ENCODE data around the gene ZBTB16.

The ZBTB16 gene

DNA sequence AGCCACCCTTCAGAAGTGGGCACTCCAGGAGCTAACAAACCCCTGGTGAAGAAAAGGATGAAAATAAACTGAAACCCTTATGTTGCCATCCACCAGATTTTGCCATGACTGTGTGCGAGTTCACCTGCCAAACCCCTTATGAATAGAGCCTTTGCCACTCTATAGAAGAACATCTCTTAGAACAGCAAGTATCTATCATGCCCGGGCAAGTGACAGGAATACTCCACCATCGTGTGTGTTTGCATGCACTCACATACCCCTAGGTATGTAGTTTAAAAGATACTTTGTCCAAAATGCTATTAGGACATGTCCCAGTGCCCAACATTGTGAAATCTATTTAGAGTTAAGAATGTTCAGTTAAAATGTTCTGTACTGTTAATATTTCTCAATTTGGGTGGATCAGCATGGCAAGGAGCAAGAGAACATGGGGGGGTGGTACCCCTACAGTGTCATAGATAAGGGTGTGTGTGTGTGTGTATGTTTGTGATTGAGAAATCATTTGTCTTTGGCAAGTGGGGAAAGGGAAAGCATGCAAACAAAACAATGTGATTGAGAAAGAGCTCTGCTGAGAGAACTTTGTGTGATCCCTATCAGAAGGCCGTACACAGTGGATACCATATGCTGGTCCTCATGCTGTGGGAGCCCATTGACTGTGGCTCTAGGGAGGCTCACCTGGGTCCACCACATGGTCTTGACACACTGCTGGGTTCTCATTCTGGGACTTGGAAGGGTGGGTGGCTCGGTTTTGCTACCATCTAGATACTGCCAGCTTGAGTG, 94.9 kb downstream of the ZBTB16 start:
- DNase-seq (ENCODE audit: low read depth): no peak

DNA sequence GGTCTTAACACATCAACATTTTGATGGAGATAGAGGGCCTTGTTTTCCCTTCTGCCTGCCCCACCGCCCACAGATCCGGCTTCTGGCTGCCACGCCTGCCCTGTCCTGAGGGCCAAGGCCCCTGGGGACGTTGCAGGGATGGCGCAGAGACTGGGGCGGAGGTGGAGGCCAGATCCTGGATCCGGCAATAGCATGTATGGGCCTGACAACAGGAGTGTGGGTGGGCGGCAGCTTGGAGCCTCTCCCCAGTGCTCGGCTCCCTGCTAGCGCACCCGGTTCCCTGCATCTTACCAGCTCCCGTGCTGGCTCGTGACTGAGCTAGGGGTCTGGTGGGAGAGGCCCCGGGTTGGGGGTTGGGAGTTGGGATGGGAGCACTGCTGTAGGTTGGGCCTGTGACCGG, 95.6 kb downstream of the ZBTB16 start:
- no peak for DNase-seq (ENCODE audit: low read depth)

DNA sequence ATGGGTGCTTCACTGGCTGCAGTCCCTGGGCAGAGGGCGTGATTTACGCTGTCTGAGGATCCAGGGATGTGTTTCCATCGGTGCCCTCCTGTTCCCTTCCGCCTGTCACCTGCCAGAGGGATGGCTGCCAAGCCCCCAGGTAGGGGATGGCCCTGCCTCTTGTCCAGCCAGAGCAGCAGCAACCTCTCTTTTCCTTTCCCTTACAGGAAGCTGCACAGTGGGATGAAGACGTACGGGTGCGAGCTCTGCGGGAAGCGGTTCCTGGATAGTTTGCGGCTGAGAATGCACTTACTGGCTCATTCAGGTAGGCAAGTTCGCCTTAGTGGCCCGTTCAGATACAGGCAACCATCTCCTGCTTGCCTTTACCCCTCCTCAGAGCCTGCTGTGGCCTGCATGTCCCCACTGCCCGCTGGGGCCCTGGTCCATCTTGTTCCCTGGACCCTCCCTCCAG, 96.6 kb downstream of the ZBTB16 start:
- DNase-seq (ENCODE audit: low read depth): no peak

DNA sequence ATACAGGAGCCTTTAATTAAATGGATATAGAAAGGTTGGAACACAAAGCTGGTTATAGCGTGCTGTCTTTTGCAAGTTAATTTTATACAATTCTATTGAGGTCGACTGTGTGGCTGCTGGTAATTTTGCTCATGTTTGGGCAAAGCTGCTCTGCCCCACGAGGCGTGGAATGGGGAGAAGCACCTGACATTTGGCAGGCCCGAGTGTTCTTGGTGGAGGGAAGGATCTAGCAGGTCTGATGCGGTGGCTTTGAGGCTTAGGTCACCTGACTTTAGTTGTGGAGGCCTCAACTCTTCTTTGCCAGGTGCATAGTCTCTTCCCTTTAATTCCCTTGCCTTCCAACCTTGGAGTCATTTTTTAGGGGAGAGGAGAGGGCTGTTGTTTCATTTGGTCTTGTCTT, 97.3 kb downstream of the ZBTB16 start:
- no peak for DNase-seq (ENCODE audit: low read depth)

DNA sequence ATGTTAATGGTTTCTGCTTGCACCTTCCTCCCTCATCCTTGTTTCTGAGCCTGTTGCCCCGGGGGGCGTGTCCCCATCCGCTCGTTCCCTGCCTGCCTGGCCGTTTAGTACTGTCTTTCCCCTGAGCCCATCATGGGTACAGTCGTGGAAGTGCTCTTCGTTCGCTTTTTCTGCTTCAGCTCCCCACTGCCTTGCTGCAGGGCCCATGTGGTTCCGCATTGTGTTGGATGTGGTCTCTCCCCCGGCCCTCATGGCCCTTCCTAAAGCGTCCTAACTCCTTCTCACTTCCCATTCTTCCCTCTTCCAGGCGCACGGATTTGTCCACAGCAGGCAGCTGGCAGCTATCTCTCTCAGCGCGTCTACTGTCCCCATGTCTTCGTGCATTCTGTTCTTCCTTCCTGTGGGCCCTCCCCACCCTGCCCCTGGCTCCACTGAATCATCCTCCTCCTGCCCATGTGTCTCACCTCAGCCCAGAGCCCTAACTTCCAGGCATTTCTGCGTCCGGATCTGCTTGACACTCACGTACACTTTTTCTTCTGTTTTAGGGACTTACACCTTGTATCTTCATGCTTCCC, 98.1 kb downstream of the ZBTB16 start:
- no peak for DNase-seq (ENCODE audit: low read depth)

DNA sequence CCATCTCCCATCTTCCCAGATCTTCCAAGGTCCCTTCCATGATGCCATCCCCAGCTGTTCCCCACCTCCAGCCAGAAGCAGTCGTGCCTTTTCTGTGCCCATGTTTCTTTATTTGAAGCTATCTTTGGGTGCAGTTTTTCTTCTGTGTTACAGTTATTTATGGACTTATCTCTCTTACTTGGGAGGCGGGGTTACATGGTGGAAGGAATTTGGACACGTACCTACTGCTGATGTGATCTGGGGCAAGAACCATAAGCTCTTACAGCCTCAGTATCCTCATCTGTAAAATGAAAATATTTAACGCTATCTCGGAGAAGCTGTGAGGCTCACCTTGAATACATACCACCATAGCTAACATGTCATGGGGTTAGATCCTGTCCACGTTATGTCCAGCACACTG, 98.9 kb downstream of the ZBTB16 start:
- no peak for DNase-seq (ENCODE audit: low read depth)

DNA sequence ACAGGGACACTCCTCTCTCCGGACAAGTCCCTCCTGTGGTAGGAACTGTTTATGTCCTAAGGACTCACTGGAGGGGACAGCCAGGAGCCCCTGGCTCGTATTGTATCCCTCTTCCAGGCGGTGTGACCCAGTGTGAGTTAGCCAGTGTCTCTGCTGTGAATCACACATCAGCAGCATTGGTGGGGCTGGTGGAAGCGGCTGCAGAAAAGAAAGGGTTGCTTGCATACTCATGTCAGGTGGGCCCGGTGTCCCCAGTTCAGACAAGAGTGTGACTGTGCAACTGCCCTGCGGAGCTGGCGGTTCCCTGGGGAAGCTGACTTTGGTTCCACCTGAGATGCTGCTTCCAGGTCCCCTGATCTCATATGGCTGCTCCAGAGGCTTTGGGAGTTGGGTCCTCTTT, 99.4 kb downstream of the ZBTB16 start:
- DNase-seq (ENCODE audit: low read depth): no peak

DNA sequence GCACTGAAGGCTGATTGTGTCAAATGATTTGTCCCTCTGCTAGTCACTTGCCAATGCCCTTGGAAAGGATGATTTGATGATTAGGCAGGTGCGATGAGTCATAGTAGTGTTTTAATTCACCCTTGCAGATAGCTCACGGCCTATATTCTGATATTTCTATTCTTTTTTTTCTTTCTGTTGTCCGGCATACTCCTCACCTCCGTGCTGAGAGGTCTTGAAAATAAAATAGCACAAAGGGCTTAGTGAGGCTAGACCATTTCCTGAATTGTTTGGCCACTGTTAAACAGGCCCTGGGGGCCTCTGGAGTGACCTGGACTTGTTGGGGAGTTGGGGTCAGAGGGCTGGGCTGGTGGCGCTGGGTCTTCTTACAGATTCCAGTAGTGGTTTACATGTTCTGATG, 99.8 kb downstream of the ZBTB16 start:
- no peak for DNase-seq (ENCODE audit: low read depth)

DNA sequence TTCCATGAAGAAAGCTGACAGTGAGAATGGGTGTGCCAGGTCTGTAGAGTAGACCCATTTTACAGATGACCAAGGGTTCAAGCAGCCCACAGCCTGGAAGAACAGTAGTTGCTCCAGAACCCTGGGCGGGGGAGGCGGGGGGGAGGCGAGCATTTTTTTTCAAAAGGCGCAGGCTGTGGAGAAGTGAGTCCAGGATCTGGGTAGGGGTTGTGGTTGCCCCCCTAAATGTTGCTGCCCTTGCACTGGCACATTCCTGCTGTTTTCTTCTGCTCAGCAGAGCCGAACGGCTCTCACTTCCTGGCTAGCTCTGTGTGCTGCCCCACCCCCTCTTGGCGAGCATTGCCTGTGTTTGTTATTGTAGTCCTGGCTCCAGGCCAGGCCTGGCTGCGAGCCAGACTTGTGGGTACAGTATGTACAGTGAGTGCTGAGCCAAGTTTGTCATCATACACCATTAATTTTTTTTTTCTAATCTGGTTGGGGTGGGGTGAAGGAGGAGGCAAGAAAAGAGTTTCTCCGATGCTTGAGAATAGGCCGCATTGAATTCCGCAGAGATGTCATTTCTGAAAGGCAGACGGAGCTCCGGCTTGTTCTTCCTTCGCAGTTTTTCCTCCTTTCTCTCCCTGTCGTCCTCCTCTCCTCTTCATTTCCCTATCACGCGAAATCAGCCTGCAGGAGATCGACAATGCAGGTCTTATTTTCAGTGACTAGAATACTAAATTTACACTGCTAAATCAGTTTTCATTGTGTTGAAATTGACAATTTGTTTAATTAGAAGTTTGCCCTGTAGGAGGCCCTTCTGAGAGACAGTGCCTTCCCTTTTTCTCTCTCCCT, 100.5 kb downstream of the ZBTB16 start:
- peak; percentile 85 for DNase-seq (ENCODE audit: low read depth)

DNA sequence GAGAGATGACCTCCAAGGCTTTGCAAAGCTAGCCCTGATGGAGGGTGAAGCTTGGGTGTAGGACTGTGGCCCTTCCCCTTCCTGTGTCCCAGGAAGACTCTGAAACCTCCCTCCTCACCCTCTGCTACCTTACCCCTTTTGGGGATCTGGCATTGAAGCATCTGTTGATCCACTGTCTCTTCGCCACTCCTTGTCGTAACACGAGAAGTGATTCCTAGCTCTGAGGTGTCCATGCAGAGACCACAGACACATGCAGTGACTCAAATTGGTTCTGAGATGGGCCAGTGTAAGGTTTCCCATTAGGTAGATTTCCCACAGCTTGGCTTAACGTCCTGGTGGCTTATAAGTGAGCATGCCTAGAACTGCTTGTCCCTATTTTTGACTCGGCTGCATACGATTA, 101.4 kb downstream of the ZBTB16 start:
- no peak for DNase-seq (ENCODE audit: low read depth)

DNA sequence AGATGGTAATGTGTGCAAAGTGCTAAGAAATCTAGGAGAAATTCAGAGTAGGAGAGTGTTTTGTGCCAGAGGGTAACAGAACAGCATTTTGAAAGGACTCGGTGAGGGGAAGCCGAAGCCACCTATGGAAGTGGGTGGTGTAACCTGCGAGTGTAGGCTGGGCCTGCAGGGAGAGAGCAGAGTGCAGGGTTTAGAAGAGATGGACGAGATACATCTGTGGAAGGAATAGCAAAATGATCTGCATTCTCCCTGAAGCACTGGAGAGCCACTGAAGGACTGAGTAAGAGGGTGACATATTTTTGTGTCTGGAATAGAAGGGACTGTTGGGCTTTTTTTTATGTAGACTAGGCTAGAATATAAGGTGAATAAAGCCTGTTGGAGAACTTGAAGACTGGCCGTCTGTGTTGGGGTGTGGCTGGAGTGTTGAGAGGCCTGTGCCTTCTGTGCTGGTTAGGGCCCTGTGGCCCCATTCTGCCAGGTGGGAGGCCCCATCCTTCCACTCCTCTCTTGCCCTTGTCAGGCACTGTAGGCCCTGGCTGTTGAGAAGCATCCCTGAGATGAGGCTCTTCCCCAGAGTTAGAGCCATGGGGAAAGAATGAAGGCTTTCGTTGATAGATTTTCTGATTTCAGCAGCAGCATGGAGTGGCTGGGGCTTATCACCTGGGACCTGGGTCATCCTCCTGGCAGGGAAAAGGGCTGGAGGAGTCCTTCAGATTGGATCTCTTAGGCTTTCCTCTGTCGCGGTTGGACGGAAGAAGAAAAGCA, 102.2 kb downstream of the ZBTB16 start:
- no peak for DNase-seq (ENCODE audit: low read depth)

DNA sequence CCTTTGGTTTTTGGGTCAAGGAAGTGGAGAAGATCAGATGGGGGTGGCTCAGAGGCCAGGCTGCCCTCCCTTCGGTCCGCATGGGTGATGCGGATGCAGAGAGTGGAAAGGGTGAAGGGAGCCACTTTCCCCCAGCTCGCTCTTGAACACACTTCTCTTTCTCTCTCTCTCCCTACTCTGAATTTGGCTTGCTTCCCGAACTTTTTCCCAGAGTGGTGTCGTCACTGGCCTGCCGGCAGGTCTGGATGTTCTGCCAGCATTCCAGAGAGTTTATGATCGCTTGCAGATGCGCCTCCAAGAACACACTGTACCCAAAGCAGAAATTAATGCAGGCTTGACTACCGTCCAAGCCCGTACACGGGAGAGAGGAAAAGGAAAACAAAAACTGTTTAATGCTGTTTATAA, 103.2 kb downstream of the ZBTB16 start:
- no peak for DNase-seq (ENCODE audit: low read depth)

DNA sequence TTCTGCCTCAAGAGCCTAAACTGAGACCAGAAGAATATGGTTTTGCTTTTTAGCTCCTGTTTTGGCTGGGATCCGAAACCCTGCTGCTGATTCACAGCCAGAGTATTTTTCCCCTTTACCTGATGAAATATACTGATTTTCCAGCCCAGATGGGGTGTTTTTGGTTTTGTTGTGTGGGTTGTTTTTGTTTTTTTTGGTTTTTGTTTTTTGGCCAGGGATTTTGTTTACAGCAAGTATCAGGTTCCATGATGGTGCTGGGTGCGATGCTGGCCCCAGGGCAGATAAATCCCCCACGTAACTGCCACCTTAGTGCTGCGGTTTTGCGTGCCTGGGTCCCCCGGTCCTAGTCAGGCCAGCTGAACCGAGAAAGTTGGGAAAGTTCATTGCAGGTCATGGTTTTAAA, 103.7 kb downstream of the ZBTB16 start:
- DNase-seq (ENCODE audit: low read depth): no peak

DNA sequence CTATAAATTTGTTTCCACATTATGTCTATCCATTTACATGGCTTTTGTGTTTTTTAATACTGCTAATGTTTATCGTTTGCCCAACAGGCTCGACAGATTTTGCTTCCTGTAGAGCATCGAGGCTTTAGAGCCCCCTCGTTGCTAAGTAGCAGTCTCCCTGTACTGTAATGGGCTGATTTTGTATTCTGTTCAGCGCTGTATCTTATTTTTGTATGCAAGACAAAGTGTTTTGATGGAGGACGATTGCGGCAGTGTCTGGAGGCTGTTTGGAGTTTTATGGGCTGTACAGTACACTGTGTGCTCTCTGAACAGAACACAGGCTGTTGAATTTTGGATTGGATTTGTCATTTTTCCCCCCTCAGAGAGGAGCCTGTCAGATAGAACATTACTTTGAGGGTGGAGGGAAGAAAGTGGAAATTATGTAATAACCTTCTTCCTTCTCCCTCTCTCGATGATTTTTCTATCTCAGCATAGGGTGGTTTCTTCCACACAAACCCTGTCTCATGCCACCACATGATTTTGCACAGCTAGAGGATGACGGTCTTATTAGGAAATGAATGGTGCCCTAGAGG, 104.4 kb downstream of the ZBTB16 start:
- no peak for DNase-seq (ENCODE audit: low read depth)

DNA sequence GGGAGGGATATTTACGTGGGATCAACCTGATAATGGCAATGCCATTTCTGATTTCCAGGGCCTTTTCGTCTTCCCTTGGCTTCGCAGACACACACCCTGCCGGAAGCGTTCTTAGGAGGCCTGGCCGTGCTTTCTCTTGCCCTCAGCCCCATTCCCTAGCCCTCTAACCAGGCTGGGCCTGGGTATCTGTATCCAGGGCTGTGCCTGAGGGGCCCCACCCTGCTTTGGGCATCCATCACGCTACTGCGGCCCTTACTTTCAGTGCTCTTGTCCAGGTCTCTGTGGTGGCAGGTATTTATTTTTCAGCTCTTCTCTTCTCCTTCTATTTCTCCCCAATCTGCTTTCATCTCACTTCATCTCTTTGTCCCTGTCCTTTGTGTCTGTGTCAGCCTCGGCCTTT, 105.0 kb downstream of the ZBTB16 start:
- no peak for DNase-seq (ENCODE audit: low read depth)

DNA sequence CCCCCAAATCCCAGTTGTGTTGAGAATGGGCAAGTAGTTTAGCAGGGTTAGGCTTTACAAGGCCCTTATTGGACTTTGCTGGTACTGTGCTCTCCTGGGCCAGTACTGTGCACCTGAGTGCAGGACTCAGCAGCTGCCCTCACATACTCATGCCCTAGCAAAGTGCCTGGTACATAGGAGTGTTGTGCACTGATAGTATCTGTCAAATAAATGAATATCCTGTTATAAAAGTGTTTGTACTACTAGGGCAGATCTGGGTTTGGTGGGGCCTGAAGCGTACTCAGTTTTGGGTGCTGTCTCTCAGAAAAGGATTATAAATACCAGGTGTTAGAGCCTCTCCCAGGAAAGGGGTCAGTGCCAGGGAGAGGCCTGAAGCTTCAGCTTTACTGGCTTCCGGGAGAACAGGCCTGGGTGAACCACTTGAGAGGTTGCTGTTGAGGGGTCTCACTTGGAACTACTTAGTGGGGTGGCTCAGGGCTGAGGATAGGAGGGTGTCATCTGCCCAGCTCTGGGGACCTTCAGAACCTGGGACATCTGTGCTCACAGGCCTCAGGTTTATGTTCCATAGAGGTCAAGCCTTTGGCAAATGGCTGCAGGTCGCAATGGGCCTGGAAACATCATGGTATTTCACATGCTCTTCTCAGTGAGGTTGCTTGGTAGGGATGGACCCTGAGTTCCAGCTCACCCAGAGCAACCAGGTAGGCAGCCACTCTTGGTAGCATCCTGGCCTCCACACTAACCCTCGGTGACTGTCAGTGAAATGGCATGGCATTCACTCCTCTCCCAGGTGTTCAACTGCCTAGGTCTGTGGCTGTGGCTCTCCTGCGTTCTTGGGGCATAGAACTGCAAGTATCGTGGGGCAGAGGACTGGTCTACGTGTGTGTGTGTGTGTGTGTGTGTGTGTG, 106.1 kb downstream of the ZBTB16 start:
- no peak for DNase-seq (ENCODE audit: low read depth)

DNA sequence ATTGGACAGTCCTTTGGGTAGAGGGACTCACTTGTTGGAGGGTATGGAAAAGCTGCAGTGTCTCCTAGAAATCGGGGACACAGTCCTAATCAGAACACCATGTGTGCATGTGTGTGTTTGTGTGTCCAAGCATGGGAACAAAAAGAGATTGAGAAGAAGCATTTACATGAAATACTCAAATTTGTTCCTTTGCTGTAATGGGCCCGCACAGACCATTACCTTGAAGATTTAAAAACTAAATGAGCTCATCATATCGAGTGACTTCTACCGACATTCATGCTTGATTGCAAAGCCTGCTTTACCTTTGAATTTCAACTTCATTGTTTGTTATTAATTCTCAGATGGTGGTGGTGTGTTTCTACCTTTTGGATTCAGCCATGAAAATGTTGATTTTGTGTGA, 106.9 kb downstream of the ZBTB16 start:
- no peak for DNase-seq (ENCODE audit: low read depth)

DNA sequence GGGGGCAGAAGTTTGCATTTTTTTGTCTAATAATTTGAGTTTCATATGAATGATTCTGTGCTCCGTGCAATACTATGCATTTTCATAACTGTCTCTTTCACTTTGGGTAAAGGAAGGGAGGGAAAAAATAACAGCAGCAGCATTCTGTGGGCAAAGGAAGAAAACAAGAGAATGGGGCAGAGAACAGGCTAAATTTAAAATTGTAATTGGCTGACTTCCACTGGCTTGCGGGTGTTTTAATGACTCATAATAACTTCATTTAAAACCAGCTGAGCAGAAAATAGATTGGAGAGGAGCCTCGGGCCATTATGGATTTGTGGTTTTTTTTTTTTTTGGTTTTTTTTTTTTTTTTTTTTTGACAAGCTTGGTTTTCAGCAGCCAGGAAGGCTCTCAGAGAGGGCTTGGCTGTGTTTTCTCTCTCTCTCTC, 107.4 kb downstream of the ZBTB16 start:
- DNase-seq (ENCODE audit: low read depth): no peak

DNA sequence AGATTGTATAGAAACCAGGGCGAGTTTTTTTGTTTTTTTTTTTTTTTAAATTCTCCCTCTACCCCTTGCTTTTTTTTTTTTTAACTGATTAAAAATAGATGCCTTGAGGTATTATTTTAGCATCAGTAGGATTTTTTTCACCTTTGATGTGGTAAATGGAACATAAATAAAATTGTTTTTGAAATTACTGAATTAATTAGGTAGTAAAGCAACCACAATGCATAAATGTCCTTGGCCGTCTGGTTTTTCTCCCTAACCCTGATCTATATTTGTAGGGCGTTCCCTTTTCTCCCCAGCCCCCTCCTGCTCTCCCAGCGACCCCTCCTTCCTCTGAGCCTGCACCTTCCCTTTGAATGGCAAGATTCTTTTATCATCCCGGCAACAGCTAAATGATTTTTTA, 107.8 kb downstream of the ZBTB16 start:
- no peak for DNase-seq (ENCODE audit: low read depth)

DNA sequence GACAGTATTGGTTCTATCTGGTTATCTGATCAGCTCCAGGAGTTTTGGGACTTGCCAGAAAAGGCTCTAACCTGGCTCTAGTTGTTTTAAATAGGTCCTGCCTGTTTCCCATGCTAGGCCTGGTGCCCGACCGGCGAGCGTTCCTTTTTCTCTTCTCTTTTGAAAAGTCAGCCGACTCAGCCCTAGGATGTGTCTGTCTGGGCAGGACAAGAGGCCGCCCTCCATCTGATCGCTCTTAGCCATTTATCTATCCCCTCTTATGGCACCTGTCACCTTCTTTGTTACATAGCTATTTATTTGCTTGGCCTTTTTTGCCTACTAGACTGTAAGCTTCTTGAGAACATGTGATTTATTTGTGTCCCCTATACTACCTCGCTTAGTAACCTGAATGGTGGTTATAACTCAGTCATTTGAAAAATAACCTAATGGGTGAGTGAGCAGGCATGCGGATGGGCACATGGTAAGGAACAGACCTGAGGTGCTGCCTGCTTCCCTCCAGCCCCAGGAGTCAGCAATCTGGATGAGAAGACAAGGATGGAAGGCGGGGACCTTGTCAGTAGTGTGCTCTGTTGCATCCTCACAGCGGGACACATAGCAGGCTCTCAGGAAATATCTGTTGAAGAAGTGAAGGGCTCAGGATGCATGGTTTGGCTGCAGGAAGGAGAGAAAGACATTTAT, 108.4 kb downstream of the ZBTB16 start:
- no peak for DNase-seq (ENCODE audit: low read depth)

Data from stimulated activated CD4-positive, alpha-beta T cell treated with anti-CD3 and anti-CD28 coated beads, Interleukin-2, amount 100 ng/mL, for 4 hours (primary cell).